HepG2 (cell line): ENCODE data around the gene UBE2QL1. TPM values are rescaled to one million over a fixed set of nuclear protein-coding genes. Genes with fewer than 3 reads are reported as not detected.

Experiments used
- ATAC-seq: fragments of 200-7000 bp; cut with Tn5 transposase; 3 replicates; pipeline ENCODE4 v1.9.1; 2020; ENCODE audit warnings: mild to moderate bottlenecking, moderate library complexity
- BruUV-seq: library from RNA; stranded (reverse); fragments of 400-500 nt; replicated peaks from 2 replicates; lab custom pipeline; 2021; lab: Mats Ljungman, UMichigan
- CTCF ChIA-PET: fragments of 300-600 bp; formaldehyde crosslinking; extraction: SDS; loops from one replicate; lab custom pipeline; 2021; ENCODE audit warnings: low total read pairs, inconsistent platforms, low intra/inter-chr PET ratio; lab: Yijun Ruan, JAX
- POLR2A ChIA-PET: fragments of 350-600 bp; sonication (Branson Sonifier 250); formaldehyde crosslinking; loops from one replicate; lab custom pipeline; 2020; ENCODE audit warnings: antibody characterized with exemption, inconsistent platforms; lab: Yijun Ruan, JAX
- DNase-seq: peaks from one replicate; pipeline ENCODE4 v3.0.0-alpha.2; 2015; ENCODE audit warnings: low spot score
- FAIRE-seq: peaks from 3 replicates; lab custom pipeline; 2011; peaks lifted over from hg19 to GRCh38; lab: Jason Lieb, UNC
- H2AFZ ChIP-seq: one replicate; pipeline ENCODE4 v1.6.1; 2011; ENCODE audit warnings: low read length, inconsistent platforms
- H3K27ac ChIP-seq: fragments of 300-600 bp; 3 replicates; pipeline ENCODE4 v1.8.0; 2011; ENCODE audit warnings: mixed run types, mild to moderate bottlenecking, mixed read lengths, low read length, inconsistent platforms; ENCODE audit not compliant: insufficient read depth; ENCODE audit errors: extremely low read length
- H3K27me3 ChIP-seq, 2 experiments: fragments of 200-600 bp in 1 of 2; 2 replicates in 1 of 2; 3 replicates in 1 of 2; pipeline versions ENCODE4 v1.6.0 to v1.8.0; 2011; ENCODE audit warnings: low read length in 2 of 2, mild to moderate bottlenecking in 2 of 2, moderate library complexity in 2 of 2, inconsistent platforms in 1 of 2; ENCODE audit not compliant: insufficient read depth in 2 of 2, control insufficient read depth in 1 of 2
- H3K36me3 ChIP-seq, 2 experiments: fragments of 200-600 bp in 1 of 2; replicated peaks in 1 of 2; 2 replicates in 1 of 2; 3 replicates in 1 of 2; pipeline versions ENCODE4 v1.5.1 to v1.8.0; 2011; ENCODE audit warnings: low read length in 2 of 2, inconsistent platforms in 1 of 2; ENCODE audit not compliant: insufficient read depth in 2 of 2, control insufficient read depth in 1 of 2
- H3K4me1 ChIP-seq: 2 replicates; pipeline ENCODE4 v1.5.1; 2012; ENCODE audit warnings: low read length, inconsistent platforms; ENCODE audit not compliant: insufficient read depth
- H3K4me2 ChIP-seq: 2 replicates; pipeline ENCODE4 v1.6.0; 2011; ENCODE audit warnings: low read depth, low read length, inconsistent platforms
- H3K4me3 ChIP-seq, 3 experiments: fragments of 200-600 bp in 1 of 3; sonication (generic), shearing (Covaris generic) in 1 of 3; replicated peaks in 1 of 3; 2 replicates each; pipeline ENCODE4 v1.5.1; 2011 to 2016; ENCODE audit warnings: low read length in 3 of 3, inconsistent platforms in 2 of 3, low read depth in 2 of 3, mild to moderate bottlenecking in 2 of 3, control low read depth in 1 of 3, mixed read lengths in 1 of 3; ENCODE audit not compliant: insufficient read depth in 1 of 3
- H3K79me2 ChIP-seq: one replicate; pipeline ENCODE4 v1.6.1; 2011; ENCODE audit warnings: low read length, inconsistent platforms; ENCODE audit not compliant: insufficient read depth
- H3K9ac ChIP-seq: 2 replicates; pipeline ENCODE4 v1.6.0; 2011; ENCODE audit warnings: mild to moderate bottlenecking, low read depth, low read length, inconsistent platforms; ENCODE audit not compliant: insufficient read depth
- H3K9me3 ChIP-seq: 2 replicates; pipeline ENCODE4 v1.5.1; 2012; ENCODE audit warnings: mild to moderate bottlenecking, low read length
- H4K20me1 ChIP-seq: 2 replicates; pipeline ENCODE4 v1.6.0; 2011; ENCODE audit warnings: inconsistent platforms, mild to moderate bottlenecking, low read length, moderate library complexity; ENCODE audit not compliant: insufficient read depth
- FLYWCH1 ChIP-seq: sonication (generic); formaldehyde crosslinking; IDR thresholded peaks from 2 replicates; pipeline ENCODE4 v1.8.1; 2023; ENCODE audit warnings: mild to moderate bottlenecking, missing genetic modification reagents
- HDAC2 ChIP-seq: sonication (generic); formaldehyde crosslinking; IDR thresholded peaks from 2 replicates; pipeline ENCODE4 v1.4.0; 2020; ENCODE audit warnings: missing genetic modification reagents
- KLF6 ChIP-seq: IDR thresholded peaks from 2 replicates; pipeline ENCODE4 v1.8.0; 2016; ENCODE audit warnings: missing biosample characterization, missing genetic modification reagents
- MTA1 ChIP-seq: sonication (generic); formaldehyde crosslinking; IDR thresholded peaks from 2 replicates; pipeline ENCODE4 v1.4.0; 2020; ENCODE audit warnings: missing genetic modification reagents, mild to moderate bottlenecking, borderline replicate concordance
- NFYC ChIP-seq: IDR thresholded peaks from 2 replicates; pipeline ENCODE4 v1.6.1; 2016; ENCODE audit warnings: missing genetic modification reagents, missing compliant biosample characterization
- NR1H2 ChIP-seq: sonication (generic); formaldehyde crosslinking; IDR thresholded peaks from 2 replicates; pipeline ENCODE4 v1.8.1; 2022; ENCODE audit warnings: low read depth, missing genetic modification reagents, borderline replicate concordance
- NRL ChIP-seq: sonication (generic); formaldehyde crosslinking; IDR thresholded peaks from 2 replicates; pipeline ENCODE4 v1.5.0; 2020; ENCODE audit warnings: missing genetic modification reagents, mild to moderate bottlenecking, moderate library complexity, borderline replicate concordance
- RXRA ChIP-seq: sonication (generic); formaldehyde crosslinking; IDR thresholded peaks from 2 replicates; pipeline ENCODE4 v1.5.1; 2020; ENCODE audit warnings: missing genetic modification reagents
- TCF7 ChIP-seq: sonication (generic); IDR thresholded peaks from 2 replicates; pipeline ENCODE4 v1.6.1; 2016; ENCODE audit warnings: antibody characterized with exemption, low read depth
- THAP11 ChIP-seq: IDR thresholded peaks from 2 replicates; pipeline ENCODE4 v1.6.1; 2016; ENCODE audit warnings: missing biosample characterization, missing genetic modification reagents
- ZNF138 ChIP-seq: sonication (generic); formaldehyde crosslinking; IDR thresholded peaks from 2 replicates; pipeline ENCODE4 v1.5.0; 2020; ENCODE audit warnings: mild to moderate bottlenecking, low read depth, missing genetic modification reagents
- ZNF207 ChIP-seq: fragments of 450-650 bp; IDR thresholded peaks from 2 replicates; pipeline ENCODE4 v1.6.1; 2016; ENCODE audit warnings: antibody characterized with exemption, borderline replicate concordance
- ZNF30 ChIP-seq: sonication (generic); formaldehyde crosslinking; IDR thresholded peaks from 2 replicates; pipeline ENCODE4 v1.5.0; 2020; ENCODE audit warnings: mild to moderate bottlenecking, missing genetic modification reagents
- ZNF749 ChIP-seq: sonication (generic); formaldehyde crosslinking; IDR thresholded peaks from 2 replicates; pipeline ENCODE4 v1.8.0; 2022; ENCODE audit warnings: mild to moderate bottlenecking, missing genetic modification reagents, moderate library complexity, borderline replicate concordance
- ZNF790 ChIP-seq: sonication (generic); formaldehyde crosslinking; IDR thresholded peaks from 2 replicates; pipeline ENCODE4 v1.8.0; 2022; ENCODE audit warnings: missing genetic modification reagents, mild to moderate bottlenecking, borderline replicate concordance
- WGBS: methylation state at CpG from one replicate; pipeline ENCODE4 v1.1.6; 2017; ENCODE audit warnings: low lambda C conversion rate; 5-methylcytosine and 5-hydroxymethylcytosine counted together
- in situ Hi-C: cut with HindIII; loops from 2 replicates; pipeline ENCODE4 v1.10.0; 2017; ENCODE audit warnings: low pct_unique_long_range_greater_than_20kb; ENCODE audit not compliant: extremely low pct_ligation_motif_present
- intact Hi-C: fragments of 100-400 bp; cut with micrococcal nuclease; formaldehyde crosslinking; loops from one replicate; pipeline ENCODE4 v1.10.0; 2022; ENCODE audit not compliant: unreplicated experiment
- polyA plus RNA-seq, 8 experiments: library from polyadenylated mRNA; depleted of rRNA in 3 of 8; stranded (reverse) in 7 of 8; unstranded in 1 of 8; fragments of >200 nt; fragmentation: Illumina TruSeq in 4 of 8; extraction: Trizol in 4 of 8; gene quantifications; 2 replicates each; pipeline versions ENCODE4 v1.2.1 to v1.2.3, GENCODE V29; 2011 to 2016; ENCODE audit warnings: low read depth in 4 of 8, missing spikeins in 1 of 8, mixed read lengths in 1 of 8; ENCODE audit not compliant: insufficient read depth in 1 of 8
- total RNA-seq, 5 experiments: library from RNA; depleted of rRNA; stranded (reverse); fragments of >200 nt; fragmentation: Illumina TruSeq; extraction: Trizol; gene quantifications; 2 replicates each; pipeline ENCODE4 v1.2.3, GENCODE V29; 2016; ENCODE audit warnings: low read depth in 1 of 5
- TF ChIP-seq, protein P1 (sequence below): sonication (generic); formaldehyde crosslinking; IDR thresholded peaks from 2 replicates; pipeline ENCODE4 v1.4.0; 2020; ENCODE audit warnings: missing genetic modification reagents
- TF ChIP-seq, protein P2 (sequence below): sonication (generic); formaldehyde crosslinking; IDR thresholded peaks from 2 replicates; pipeline ENCODE4 v1.4.0; 2020; ENCODE audit warnings: missing genetic modification reagents, mild to moderate bottlenecking, borderline replicate concordance

Gene UBE2QL1
- total and polyA plus RNA-seq, 2 of the 13 experiments (the other 11 are each of a cell fraction or from before 2014, with no cell fraction given): not detected

DNA sequence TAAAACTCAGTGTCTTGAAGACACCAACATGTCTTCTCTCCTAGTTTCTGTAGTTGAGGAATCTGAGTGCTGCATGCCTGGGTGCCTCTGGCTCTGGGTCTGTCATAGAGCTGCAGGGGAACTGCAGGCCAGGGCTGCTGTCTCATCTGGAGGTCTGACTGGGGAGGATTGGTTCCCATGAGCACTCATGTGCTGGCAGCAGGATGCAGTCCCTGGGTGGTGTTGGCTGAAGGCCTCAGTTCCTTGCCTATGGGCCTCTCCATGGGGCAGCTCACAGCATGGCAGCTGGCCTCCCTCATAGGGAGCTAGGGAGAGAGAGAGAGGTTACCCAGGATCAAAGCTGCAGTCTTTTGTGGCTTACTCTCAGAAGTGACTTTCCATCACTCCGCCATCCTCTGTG lies 22.6 kb downstream of the UBE2QL1 start:
- no peaks in the 10 kb centered on the region for H3K9me3 ChIP-seq
- no peak overlapping the region for H2AFZ ChIP-seq
- WGBS: 33% methylated on average over 1 of the region's 1 CpG
- no TSS peak for BruUV-seq
- H3K27me3 ChIP-seq: peaks cover 0 to 13% of the 10 kb centered on the region in 2 experiments; a peak in 1 of 5 replicates
- no peak overlapping the region for H3K9ac ChIP-seq
- CTCF ChIA-PET: no interaction called here
- ATAC-seq (no peak), FAIRE-seq (no peak), DNase-seq (no peak)
- H3K4me1 ChIP-seq: no peaks in the 10 kb centered on the region
- in situ Hi-C loops: no loop called here
- POLR2A ChIA-PET: no interaction called here
- no peak overlapping the region for H3K27ac ChIP-seq
- TF ChIP-seq, protein P1, sequence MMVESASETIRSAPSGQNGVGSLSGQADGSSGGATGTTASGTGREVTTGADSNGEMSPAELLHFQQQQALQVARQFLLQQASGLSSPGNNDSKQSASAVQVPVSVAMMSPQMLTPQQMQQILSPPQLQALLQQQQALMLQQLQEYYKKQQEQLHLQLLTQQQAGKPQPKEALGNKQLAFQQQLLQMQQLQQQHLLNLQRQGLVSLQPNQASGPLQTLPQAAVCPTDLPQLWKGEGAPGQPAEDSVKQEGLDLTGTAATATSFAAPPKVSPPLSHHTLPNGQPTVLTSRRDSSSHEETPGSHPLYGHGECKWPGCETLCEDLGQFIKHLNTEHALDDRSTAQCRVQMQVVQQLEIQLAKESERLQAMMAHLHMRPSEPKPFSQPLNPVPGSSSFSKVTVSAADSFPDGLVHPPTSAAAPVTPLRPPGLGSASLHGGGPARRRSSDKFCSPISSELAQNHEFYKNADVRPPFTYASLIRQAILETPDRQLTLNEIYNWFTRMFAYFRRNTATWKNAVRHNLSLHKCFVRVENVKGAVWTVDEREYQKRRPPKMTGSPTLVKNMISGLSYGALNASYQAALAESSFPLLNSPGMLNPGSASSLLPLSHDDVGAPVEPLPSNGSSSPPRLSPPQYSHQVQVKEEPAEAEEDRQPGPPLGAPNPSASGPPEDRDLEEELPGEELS (CRISPR knock-in tag): no peak
- TF ChIP-seq KLF6 (no peak), FLYWCH1 (CRISPR knock-in tag) (no peak), RXRA (CRISPR knock-in tag) (no peak), ZNF30 (no peak), NRL (CRISPR knock-in tag) (no peak), ZNF790 (no peak), THAP11 (CRISPR knock-in tag) (no peak), ZNF138 (CRISPR knock-in tag) (no peak), TCF7 (no peak), ZNF207 (no peak), MTA1 (CRISPR knock-in tag) (no peak), HDAC2 (no peak), ZNF749 (CRISPR knock-in tag) (no peak), NFYC (no peak), NR1H2 (no peak)
- TF ChIP-seq, protein P2, sequence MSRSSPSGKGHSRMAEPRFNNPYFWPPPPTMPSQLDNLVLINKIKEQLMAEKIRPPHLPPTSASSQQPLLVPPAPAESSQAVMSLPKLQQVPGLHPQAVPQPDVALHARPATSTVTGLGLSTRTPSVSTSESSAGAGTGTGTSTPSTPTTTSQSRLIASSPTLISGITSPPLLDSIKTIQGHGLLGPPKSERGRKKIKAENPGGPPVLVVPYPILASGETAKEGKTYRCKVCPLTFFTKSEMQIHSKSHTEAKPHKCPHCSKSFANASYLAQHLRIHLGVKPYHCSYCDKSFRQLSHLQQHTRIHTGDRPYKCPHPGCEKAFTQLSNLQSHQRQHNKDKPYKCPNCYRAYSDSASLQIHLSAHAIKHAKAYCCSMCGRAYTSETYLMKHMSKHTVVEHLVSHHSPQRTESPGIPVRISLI (CRISPR knock-in tag): no peak
- H3K79me2 ChIP-seq: no peaks in the 10 kb centered on the region
- H3K4me3 ChIP-seq: no peak overlapping the region
- H3K4me2 ChIP-seq: no peak overlapping the region
- H3K36me3 ChIP-seq: no peaks in the 10 kb centered on the region
- no peaks in the 10 kb centered on the region for H4K20me1 ChIP-seq
- intact Hi-C loops: no loop called here
